HG02981 (cell line): ENCODE measurements around the gene PKP2.
"Not testable (repeated sequence)": the region's sequence is repeated elsewhere in the genome, so short reads cannot be mapped to it uniquely, and the experiment has no call there.

Experiments used
- ATAC-seq: cut with Tn5 transposase; IDR thresholded peaks from one replicate; pipeline ENCODE4 v1.9.1; 2021; ENCODE audit warnings: mild to moderate bottlenecking, moderate library complexity; ENCODE audit not compliant: unreplicated experiment

The PKP2 gene

GRCh38 chr12:32864731-32865130 lies 31.8 kb downstream of the PKP2 start:
- no peak for ATAC-seq

GRCh38 chr12:32863128-32863527 lies 33.4 kb downstream of the PKP2 start:
- ATAC-seq = no peak

GRCh38 chr12:32861658-32862057 lies 34.9 kb downstream of the PKP2 start:
- not testable (repeated sequence) for ATAC-seq

- no peak for ATAC-seq
These were observed 36.4 kb downstream of the PKP2 start for GRCh38 chr12:32860192-32860591.

- ATAC-seq = no peak
These were observed 37.2 kb downstream of the PKP2 start for GRCh38 chr12:32859389-32859788.

- no peak for ATAC-seq
These were observed 41.9 kb downstream of the PKP2 start for GRCh38 chr12:32854716-32855115.

- ATAC-seq = no peak
These were observed 42.5 kb downstream of the PKP2 start for GRCh38 chr12:32854097-32854496.

- no peak for ATAC-seq
These were observed 49.3 kb downstream of the PKP2 start for GRCh38 chr12:32847287-32847686.

GRCh38 chr12:32846053-32846452 lies 50.5 kb downstream of the PKP2 start:
- ATAC-seq = no peak

GRCh38 chr12:32843528-32844095 lies 53.0 kb downstream of the PKP2 start:
- ATAC-seq = no peak

- ATAC-seq = no peak
These were observed 55.5 kb downstream of the PKP2 start for GRCh38 chr12:32841061-32841460.

- ATAC-seq = no peak
These were observed 56.7 kb downstream of the PKP2 start for GRCh38 chr12:32839828-32840227.

GRCh38 chr12:32837974-32838373 lies 58.6 kb downstream of the PKP2 start:
- no peak for ATAC-seq

GRCh38 chr12:32836710-32837109 lies 59.9 kb downstream of the PKP2 start:
- ATAC-seq = no peak

GRCh38 chr12:32834122-32834521 lies 62.5 kb downstream of the PKP2 start:
- no peak for ATAC-seq

- ATAC-seq = no peak
These were observed 68.0 kb downstream of the PKP2 start for GRCh38 chr12:32828552-32828951.

GRCh38 chr12:32828120-32828519 lies 68.5 kb downstream of the PKP2 start:
- ATAC-seq = no peak

- no peak for ATAC-seq
These were observed 69.7 kb downstream of the PKP2 start for GRCh38 chr12:32826807-32827412.

GRCh38 chr12:32824596-32824995 lies 72.0 kb downstream of the PKP2 start:
- no peak for ATAC-seq

- no peak for ATAC-seq
These were observed 74.2 kb downstream of the PKP2 start for GRCh38 chr12:32822344-32822743.

- no peak for ATAC-seq
These were observed 74.9 kb downstream of the PKP2 start for GRCh38 chr12:32821710-32822109.

GRCh38 chr12:32821293-32821692 lies 75.3 kb downstream of the PKP2 start:
- no peak for ATAC-seq

GRCh38 chr12:32820376-32820931 lies 76.1 kb downstream of the PKP2 start:
- ATAC-seq = no peak
